HPDE6-E6E7 (cell line): ENCODE data around the gene UBL3.

Source experiments
- DNase-seq: peaks from one replicate; pipeline ENCODE4 v3.0.0; 2011; ENCODE audit warnings: missing footprints; ENCODE audit errors: extremely low spot score

Gene UBL3

DNA sequence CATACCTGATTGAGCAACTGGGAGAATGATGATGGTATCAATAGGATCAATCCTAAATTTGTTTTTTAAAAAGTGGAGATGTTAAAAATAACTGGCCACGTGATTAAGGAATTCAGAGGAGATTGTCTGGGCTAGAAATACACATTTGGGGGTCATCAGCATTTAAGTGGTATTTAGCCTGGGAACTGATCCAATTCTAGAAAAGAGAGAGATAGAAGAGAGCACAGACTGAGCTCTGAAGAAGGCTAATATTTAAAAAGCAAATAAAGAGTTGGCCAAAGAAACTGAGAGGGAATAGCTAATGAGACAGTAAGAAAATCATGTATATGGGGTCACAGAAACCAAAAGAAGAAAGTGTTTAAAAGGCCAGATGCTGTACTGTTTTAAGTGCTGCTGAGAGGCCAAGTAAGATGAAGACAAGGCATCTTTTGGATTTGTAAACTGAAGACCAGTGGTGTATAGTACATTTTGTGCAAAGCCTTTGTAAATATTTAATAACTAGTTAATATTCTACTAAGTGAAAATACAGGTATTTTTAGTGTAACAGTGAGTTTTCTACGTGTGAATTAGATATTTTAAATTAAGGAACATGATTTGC is 40.2 kb downstream of the UBL3 start:
- DNase-seq, result no peak

DNA sequence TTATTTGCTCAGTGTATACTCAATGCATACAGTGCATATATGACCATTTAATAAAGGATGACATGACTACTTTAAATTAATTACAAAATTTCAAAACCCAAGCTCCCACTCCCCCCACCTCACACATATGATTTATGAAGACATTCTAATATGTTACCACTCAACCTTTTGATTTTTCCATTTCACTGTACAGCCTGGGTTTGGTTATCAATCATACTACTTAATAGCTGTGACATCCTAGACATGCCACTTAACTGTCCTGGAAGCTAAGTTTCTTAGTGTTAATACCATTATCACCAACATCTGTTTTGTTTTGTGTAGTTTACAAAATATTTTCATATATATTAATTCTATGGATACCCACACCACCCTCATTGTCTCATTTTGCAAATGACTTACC is 42.2 kb downstream of the UBL3 start:
- no peak for DNase-seq

DNA sequence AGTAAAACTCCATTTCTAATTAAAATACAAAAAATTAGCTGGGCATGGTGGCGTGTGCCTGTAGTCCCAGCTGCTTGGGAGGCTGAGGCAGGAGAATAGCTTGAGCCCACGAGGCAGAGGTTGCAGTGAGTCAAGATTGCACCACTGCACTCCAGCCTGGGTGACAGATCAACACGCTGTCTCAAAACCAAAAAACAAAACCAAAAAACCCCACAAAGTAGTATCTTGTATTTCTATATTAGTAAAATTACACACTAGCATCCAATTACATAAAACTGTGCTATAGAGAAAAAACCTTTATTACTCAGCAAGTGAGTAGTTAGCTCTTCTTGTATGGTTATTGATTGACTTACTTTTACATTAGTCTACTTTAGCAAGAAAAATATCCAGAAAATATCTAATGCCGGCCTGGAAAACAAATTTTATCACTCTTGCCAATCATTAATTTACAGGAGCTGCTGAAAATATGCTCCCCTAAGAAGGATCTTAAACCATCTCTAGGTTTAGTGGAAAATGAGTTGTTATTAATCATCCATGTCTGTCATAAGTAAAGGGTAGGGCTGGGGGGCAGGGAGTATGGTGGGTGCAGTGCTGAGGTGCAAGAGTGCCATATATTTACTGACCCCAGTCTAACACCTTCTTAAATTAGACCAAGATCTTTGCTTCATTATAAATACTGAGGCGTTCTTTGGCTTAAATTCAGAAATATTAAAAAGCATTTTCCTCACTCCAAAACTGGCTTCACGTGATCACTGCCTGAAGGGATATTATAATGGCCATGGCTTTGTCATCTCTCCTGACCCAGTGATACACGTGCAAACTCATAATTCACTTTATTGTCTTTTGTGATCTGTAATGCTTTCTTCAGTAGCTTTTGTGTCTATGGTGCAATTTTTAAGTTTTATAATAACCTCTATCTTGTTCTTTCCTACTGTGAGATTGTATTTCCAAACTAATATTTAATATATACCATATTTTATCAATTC is 44.1 kb downstream of the UBL3 start:
- DNase-seq, result no peak

DNA sequence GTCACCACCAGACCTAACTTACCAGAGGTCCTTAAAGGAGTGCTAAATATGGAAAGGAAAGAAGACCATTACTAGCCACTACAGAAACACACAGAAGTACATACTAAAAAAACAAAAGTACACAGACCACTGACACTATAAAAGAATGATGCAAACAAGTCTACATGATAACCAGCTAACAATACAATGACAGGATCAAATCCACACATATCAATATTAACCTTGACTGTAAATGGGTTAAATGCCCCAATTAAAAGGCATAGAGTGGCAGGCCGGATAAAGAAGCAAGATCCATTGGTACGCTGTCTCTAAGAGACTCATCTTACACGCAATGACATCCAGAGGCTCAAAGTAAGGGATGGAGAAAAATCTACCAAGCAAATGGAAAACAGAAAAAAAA is 47.2 kb downstream of the UBL3 start:
- no peak for DNase-seq

DNA sequence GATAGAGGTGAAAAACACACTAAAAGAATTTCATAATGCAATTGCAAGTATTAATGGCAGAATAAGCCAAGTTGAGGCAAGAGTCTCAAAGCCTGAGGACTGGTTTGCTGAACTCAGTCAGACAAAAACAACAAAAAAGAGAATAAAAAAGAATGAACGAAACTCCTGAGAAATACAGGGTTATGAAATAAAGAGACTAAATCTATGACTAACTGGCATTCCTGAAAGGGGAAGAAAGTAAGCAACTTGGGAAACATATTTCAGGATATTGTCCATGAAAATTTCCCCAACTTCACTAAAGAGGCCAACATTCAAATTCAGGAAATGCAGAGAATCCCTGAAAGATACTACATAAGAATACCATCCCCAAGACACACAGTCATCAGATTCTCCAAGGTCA is 47.8 kb downstream of the UBL3 start:
- no peak for DNase-seq

DNA sequence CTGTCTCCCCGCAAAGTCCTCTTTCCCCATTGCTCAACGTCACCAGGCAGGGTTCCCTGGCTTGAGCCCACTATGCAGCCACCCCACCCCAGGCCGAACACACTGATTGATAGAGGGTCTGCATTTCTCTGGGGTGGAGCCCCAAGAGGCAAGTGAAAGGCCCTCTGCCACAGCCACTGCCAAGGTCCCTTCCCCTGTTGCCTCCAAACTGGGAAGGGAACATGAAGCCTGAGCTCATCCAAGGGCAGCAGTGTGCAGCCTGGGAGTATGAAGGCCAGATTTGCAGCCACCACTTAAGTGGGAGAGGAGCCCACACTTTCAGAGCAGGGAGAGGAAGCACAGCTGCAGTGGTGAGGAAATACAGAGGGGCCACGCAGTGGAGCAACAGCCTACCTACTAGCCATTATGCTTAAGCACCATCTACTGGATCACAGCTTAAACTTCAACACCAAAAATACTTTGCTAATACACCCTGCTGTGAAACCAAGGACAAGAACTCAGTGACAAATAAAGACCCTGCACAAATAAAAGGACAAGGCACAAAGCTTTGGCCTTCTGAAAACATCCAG is 48.6 kb downstream of the UBL3 start:
- no peak for DNase-seq

DNA sequence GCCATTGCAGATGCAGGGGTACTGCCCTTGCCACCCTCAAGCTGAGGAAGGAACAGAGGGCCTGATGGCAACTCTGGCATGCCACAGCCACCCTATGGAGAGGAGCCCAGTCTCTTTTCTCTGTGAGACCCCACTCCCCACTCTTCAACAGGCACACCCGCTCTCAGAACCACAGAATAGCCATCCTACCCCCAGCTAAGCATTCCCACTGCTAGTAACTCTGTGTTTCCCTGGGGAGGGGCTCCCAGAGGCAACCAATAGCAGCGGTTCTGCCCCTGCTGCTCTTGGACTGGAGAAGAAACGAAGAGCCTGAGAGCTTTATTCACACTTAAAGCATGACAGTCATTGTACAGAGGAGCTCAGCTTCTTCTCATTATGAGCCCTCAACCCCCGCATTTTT is 49.3 kb downstream of the UBL3 start:
- no peak for DNase-seq

DNA sequence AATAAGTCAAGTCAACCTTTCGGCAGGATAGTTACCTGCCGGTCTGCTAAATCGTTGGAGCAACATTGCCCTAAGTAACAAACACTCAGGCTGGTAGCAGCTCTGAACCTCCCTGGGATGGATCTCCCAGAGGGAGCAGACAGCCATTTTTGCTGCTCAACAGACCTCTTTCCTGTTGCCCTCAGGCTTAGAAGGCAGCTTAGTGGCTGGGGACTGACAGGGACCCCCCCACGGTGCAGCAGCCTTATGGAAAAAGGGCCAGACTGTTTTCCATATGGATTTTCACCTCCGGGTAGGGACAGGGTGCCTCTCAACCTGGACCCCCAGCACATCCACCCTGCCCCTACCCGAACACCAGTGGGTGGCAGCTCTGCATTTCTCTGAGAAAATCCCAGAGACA is 49.7 kb downstream of the UBL3 start:
- no peak for DNase-seq

DNA sequence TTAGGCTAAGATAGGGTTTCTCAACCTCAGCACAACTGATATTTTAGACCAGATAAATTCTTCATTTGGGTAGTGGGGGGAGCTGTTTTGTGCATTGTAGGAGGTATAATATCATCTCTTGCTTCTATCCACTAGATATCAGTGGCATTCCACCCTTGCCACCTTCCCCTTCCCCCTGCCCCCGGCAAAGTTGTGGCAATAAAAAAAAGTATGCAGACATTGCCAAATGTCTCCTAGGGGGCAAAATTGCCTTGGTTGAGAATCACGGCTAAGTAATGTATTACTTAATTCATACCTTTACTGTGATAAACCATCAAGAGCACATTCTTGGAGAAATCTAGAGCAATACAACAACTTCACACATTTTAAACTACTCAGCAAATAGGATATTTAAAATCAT is 51.4 kb downstream of the UBL3 start:
- no peak for DNase-seq

DNA sequence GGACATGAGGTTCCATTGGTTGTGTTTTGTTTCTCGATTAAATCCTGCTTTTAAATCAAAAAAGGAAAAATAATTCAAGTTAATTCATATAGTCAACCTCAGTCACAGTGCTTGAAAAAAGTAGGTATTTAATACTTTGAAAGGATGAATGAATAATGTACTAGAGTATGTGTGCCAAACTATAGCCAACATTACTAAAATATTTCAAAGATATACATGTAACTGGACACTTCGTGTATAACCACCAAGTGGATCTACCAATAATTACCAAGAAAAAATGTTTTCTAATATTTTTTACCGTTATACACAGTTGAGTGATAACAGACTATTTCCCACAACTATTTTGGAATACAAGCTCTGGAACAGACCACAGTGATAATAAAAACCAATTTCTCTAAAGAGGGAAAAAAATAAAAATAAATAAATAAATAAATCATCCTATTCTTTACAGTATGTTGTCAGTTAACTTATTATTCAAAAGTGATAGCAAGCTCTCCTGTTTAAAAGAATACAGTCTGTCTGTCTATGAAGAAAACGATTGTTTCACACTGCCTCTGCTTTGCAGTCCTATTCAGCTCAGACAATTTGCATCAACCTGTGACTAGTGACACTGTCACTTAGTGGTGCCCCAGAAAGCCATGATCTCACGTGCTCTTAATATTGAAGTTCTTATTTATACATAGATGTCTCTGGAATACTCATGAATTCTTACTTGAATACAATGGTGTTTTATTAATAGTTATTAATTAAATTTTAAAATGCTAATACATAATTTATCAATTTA is 58.2 kb downstream of the UBL3 start:
- DNase-seq, result no peak

DNA sequence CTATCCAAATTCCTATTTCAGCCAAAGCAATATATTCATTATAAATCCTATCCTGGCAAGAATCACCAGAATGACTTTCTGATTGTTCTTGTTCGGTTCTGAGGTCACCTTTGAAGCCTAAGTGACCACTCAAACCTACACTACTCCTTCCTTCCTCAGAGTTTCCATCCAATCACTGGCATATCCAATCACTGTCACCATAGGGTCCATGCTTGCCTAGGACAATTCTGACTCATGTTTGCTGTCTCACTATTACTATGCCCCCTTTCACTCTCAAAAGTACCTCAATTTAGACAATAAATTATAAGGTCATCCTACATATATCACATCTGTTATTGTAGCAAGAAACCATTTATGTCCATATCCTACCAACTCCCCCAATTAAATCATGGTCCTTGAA is 58.9 kb downstream of the UBL3 start:
- DNase-seq, result no peak

DNA sequence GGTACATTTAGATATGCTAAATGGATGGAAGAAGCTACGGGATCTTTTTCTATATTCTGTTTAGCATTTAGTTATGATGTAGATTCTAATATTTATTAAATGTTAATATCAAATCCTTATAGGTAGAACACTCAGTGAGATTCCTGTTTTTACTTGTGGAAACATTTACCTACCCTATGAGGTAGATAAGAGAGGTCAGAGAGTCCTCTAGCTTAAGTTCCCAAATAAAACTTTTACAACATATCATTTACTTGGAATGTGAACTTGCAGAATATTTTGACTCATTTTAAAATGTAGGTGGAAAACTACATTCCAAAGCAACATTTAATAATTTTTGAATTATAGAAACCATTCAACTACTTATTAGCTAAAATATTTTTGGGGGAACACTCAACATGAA is 63.7 kb downstream of the UBL3 start:
- no peak for DNase-seq

DNA sequence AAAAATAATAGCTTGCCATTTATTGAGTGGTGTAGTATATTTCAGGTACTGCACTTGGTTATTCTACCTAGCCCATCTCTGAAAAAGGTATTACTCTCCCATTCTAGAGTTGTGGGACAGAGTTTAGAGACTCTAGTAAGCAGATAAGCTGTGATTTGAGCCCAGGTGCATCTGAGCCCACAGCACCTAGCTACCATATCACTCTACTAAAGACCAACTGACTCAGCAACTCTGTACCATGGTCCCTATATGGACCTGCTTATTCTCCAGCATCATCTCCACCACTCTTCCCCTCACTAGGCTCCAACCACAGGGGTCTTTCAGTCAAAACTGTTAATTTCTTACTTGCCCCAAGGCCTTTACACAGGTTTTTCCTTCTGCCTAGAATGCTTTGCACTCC is 64.4 kb downstream of the UBL3 start:
- no peak for DNase-seq

DNA sequence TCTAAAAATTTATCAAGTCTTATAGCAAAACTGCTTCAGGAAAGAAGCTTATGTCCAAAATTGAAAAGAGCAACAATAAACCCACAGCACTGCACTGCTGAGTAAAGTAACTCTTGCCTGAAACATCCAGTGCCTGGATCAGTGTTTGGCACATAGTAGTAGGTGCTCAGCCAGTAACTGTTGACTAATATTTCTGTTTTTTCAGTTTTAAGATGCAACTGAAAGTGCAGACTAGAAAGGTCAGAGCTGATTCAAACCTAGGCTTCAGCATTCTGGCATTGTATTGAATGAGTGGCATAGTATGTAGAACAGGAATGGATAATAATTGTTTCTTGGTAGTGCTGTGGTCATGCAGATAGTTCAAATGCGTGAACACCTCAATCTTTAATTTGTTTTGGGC is 67.6 kb downstream of the UBL3 start:
- no peak for DNase-seq

DNA sequence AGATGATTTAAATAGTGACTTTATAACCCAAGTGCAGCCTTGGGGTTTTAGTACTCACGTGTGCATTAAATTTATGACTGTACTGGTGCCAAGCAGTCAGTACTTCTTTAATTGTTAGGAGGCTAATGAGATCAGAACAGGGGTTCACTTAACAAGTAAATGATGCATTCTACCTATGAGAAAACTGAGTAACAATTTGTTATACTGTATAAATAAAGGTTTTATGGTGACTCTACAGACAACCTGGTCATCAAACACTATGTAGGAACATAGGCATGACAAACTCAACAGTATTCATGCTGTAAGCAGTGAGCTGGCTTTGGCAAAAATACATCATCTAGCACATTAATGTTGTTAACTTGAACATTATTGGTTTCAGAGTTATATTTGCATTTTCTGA is 75.6 kb downstream of the UBL3 start:
- no peak for DNase-seq

DNA sequence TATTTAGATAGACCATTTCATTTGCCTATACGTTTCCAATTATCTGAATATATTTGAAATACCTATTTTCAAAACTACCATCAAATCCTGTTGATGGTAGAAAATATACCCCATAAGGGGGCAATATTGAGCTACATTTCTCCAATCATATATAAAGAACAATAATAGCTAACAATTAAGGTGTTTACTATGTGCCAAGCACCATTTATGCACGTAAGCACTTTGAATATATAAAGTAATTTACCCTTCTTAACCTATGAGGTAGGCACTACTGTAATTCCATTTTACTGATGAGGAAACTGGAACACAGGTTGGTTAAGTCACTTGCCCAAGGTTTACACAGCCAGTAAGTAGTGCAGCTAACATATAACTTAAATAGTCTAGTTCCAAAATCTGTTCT is 79.2 kb downstream of the UBL3 start:
- no peak for DNase-seq

DNA sequence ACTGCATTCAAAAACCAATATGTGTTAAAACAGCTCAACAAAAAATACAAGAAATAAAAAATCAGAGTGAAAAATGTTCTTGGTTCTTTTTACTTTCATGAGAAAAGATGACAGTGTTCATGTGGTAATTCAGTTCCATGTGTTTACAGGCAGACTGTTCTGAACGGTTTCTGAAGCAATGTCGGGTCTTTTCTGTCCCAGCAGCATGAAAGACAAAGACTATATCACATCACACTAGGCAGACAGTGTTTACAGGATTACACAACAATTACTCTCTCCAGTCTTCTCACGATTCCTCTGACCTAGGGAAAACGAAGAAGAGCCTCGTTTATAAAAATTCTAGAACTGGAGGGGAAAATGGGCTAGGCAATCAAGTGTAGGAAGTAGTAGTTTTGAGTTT is 83.4 kb downstream of the UBL3 start:
- DNase-seq, result no peak

DNA sequence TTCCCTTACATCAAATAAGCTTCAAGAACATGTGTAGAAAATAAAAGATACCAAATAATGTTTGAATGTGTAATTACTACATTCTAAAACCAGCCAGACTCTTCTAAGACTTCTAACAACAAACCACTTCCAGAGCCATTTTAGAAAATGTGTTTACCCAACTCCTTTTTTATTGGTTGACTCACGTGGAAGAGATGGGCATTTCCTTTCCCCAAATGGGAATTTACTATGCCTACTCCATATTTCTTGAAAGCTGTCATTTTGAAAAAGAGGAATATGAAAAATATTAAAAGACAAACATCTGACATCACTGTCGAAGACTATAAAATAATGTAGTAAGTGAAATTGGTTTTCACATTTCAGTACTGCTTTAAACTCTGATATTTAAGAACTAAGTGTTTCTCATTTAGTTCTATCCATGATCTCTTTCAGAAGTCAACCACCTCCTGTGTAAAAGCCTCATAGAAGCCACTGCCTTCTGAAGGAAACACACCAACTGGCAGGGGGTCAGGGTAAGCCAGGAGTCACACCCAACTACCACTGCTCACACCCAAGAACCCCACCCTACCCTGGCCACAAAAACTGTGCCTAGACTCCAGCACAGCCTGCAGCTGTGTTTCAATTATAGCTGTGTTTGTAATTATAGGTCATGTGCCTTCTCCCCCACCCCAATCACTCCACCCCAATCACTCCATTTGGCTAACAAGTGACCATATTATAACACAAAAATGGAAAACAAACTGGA is 86.8 kb downstream of the UBL3 start:
- DNase-seq, result no peak

DNA sequence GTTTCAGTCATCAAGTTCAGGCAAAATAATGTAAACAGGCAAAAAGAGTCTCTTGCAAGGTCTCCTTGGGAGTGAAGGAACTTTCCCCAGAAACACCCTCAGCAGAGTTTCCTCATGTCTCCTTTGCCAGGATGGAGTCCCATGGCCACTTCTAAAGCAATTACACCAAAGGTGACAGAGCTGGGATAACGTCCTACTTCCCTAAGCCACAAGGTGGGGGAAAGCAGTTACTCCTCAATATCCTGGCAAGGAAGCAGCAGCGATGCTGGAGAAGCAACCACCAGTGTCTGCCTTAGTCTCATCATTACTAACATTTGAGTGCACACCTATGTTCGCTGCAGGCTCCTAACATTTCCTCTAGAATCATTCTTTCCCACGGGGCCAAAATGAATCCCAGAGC is 88.6 kb downstream of the UBL3 start:
- no peak for DNase-seq

DNA sequence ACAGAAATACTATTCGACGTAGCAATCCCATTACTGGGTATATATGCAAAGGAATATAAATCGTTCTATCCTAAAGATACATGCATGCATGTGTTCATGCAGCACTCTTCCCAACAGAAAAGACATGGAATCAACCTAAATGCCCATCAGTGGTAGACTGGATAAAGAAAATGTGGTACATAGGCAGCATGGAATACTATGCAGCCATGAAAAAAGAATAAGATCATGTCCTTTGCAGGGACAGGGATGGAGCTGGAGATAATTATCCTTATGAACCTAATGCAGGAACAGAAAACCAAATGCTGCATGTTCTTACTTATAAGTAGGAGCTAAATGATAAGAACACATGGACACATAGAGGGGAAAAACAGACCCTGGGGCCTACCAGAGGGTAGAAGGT is 89.3 kb downstream of the UBL3 start:
- DNase-seq, result no peak

DNA sequence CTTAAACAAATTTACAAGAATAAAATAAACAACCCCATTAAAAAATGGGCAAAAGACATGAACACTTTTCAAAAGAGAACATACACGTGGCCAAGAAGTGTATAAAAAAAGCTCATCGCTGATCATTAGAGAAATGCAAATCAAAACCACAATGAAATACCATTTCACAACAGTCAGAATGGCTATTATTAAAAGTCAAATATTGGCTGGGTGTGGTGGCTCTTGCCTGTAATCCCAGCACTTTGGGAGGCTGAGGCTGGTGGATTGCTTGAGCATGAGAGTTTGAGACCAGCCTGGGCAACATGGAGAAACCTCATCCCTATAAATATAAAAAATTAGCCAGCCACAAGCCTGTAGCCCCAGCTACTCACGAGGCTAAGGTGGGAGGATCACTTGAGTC is 89.9 kb downstream of the UBL3 start:
- no peak for DNase-seq
